H1 (cell line): Measurements from ENCODE around the gene CRISPLD2. TPM values are rescaled to one million over a fixed set of nuclear protein-coding genes. Genes with fewer than 3 reads are reported as not detected.

Experiments used
- CTCF ChIA-PET: fragments of 300-600 bp; sonication (Branson Sonifier 250); formaldehyde crosslinking; loops from one replicate; lab custom pipeline; 2021; ENCODE audit not compliant: partially characterized antibody; lab: Charles Lee
- POLR2A ChIA-PET: fragments of 300-600 bp; sonication (Branson Sonifier 250); formaldehyde crosslinking; loops from one replicate; lab custom pipeline; 2021; ENCODE audit warnings: inconsistent platforms; ENCODE audit not compliant: partially characterized antibody; lab: Charles Lee
- DNase-seq, 2 experiments: peaks; one replicate each; pipeline versions ENCODE4 v3.0.0 to v3.0.0-alpha.2; 2010 to 2022; ENCODE audit warnings: low spot score in 2 of 2, low read depth in 1 of 2, mixed read lengths in 1 of 2
- FAIRE-seq: peaks from 2 replicates; lab custom pipeline; 2011; peaks lifted over from hg19 to GRCh38; lab: Jason Lieb, UNC
- H2AFZ ChIP-seq: 2 replicates; pipeline ENCODE4 v1.8.1; 2012; ENCODE audit warnings: low read length, inconsistent platforms
- H2AK5ac ChIP-seq: 2 replicates; pipeline ENCODE4 v1.6.1; 2013; ENCODE audit warnings: low read depth, low read length
- H2BK120ac ChIP-seq: replicated peaks from 2 replicates; pipeline ENCODE3; 2013; ENCODE audit warnings: low read depth, low read length, inconsistent platforms
- H2BK12ac ChIP-seq: 2 replicates; pipeline ENCODE4 v1.6.1; 2013; ENCODE audit warnings: low read depth, low read length
- H2BK15ac ChIP-seq: 2 replicates; pipeline ENCODE4 v1.6.1; 2013; ENCODE audit warnings: low read length
- H2BK20ac ChIP-seq: 2 replicates; pipeline ENCODE4 v1.6.1; 2013; ENCODE audit warnings: low read length
- H2BK5ac ChIP-seq: 2 replicates; pipeline ENCODE4 v1.6.1; 2013; ENCODE audit warnings: low read depth, low read length
- H3K14ac ChIP-seq: 2 replicates; pipeline ENCODE4 v1.6.1; 2013; ENCODE audit warnings: inconsistent platforms; ENCODE audit not compliant: insufficient read length
- H3K18ac ChIP-seq: 2 replicates; pipeline ENCODE4 v1.6.1; 2013; ENCODE audit warnings: low read length; ENCODE audit errors: extremely low read depth
- H3K23ac ChIP-seq: 2 replicates; pipeline ENCODE4 v1.6.1; 2013; ENCODE audit warnings: inconsistent platforms; ENCODE audit not compliant: insufficient read length
- H3K23me2 ChIP-seq: 2 replicates; pipeline ENCODE4 v1.6.1; 2013; ENCODE audit warnings: low read depth, low read length
- H3K27ac ChIP-seq: 2 replicates; pipeline ENCODE4 v1.6.1; 2011; ENCODE audit warnings: low read depth, low read length, inconsistent platforms
- H3K27me3 ChIP-seq, 4 experiments: replicated peaks in 1 of 4; 1 replicate in 1 of 4; 2 replicates in 3 of 4; pipeline versions ENCODE4 v1.6.1 to v1.8.1; 2011 to 2013; ENCODE audit warnings: low read length in 3 of 4, mild to moderate bottlenecking in 3 of 4, inconsistent platforms in 2 of 4, mixed read lengths in 2 of 4, moderate library complexity in 1 of 4; ENCODE audit not compliant: control insufficient read depth in 3 of 4, insufficient read depth in 3 of 4; ENCODE audit errors: extremely low read depth in 1 of 4
- H3K36me3 ChIP-seq, 4 experiments: 2 replicates each; pipeline versions ENCODE4 v1.6.1 to v1.8.1; 2011 to 2013; ENCODE audit warnings: mild to moderate bottlenecking in 4 of 4, low read length in 3 of 4, moderate library complexity in 2 of 4, control low read depth in 1 of 4, inconsistent platforms in 1 of 4; ENCODE audit not compliant: insufficient read depth in 4 of 4, control insufficient read depth in 2 of 4
- H3K4ac ChIP-seq: replicated peaks from 2 replicates; pipeline ENCODE3; 2013; ENCODE audit warnings: low read length, low read depth, mixed read lengths, inconsistent platforms; ENCODE audit not compliant: insufficient read length
- H3K4me1 ChIP-seq, 4 experiments: replicated peaks in 1 of 4; 1 replicate in 1 of 4; 2 replicates in 3 of 4; pipeline versions ENCODE4 v1.6.1 to v1.8.1; 2011 to 2013; ENCODE audit warnings: low read length in 3 of 4, inconsistent platforms in 2 of 4, mixed read lengths in 1 of 4; ENCODE audit not compliant: insufficient read depth in 4 of 4, control insufficient read depth in 3 of 4
- H3K4me2 ChIP-seq, 2 experiments: 2 replicates each; pipeline versions ENCODE4 v1.6.1 to v1.8.1; 2011 to 2013; ENCODE audit warnings: low read depth in 2 of 2, low read length in 2 of 2, control low read depth in 1 of 2, inconsistent platforms in 1 of 2, mild to moderate bottlenecking in 1 of 2; ENCODE audit not compliant: insufficient read depth in 1 of 2
- H3K4me3 ChIP-seq, 4 experiments: fragments of 200-600, 300-600 bp in 1 of 4; sonication (generic), shearing (Covaris generic), sonication (Bioruptor Twin) in 1 of 4; 2 replicates each; pipeline versions ENCODE4 v1.5.1 to v1.8.1; 2011 to 2016; ENCODE audit warnings: low read length in 4 of 4, low read depth in 3 of 4, control low read depth in 2 of 4, inconsistent platforms in 2 of 4, mild to moderate bottlenecking in 2 of 4, mixed read lengths in 1 of 4, moderate library complexity in 1 of 4; ENCODE audit not compliant: insufficient read depth in 2 of 4; ENCODE audit errors: extremely low read depth in 1 of 4
- H3K56ac ChIP-seq: replicated peaks from 2 replicates; pipeline ENCODE3; 2013; ENCODE audit warnings: low read depth, mild to moderate bottlenecking, mixed read lengths, low read length, inconsistent platforms; ENCODE audit not compliant: insufficient read length
- H3K79me1 ChIP-seq: 2 replicates; pipeline ENCODE4 v1.6.1; 2013; ENCODE audit warnings: low read depth, low read length, control low read depth
- H3K79me2 ChIP-seq, 2 experiments: 2 replicates each; pipeline versions ENCODE4 v1.6.1 to v1.8.1; 2012 to 2013; ENCODE audit warnings: low read length in 2 of 2, mild to moderate bottlenecking in 2 of 2, inconsistent platforms in 1 of 2; ENCODE audit not compliant: insufficient read depth in 2 of 2, control insufficient read depth in 1 of 2
- H3K9ac ChIP-seq, 4 experiments: replicated peaks in 1 of 4; 1 replicate in 1 of 4; 2 replicates in 3 of 4; pipeline versions ENCODE4 v1.6.1 to v1.8.1; 2011 to 2013; ENCODE audit warnings: low read depth in 3 of 4, low read length in 3 of 4, control low read depth in 2 of 4, mild to moderate bottlenecking in 2 of 4, moderate library complexity in 2 of 4, inconsistent platforms in 1 of 4; ENCODE audit errors: extremely low read depth in 1 of 4
- H3K9me3 ChIP-seq, 2 experiments: 2 replicates each; pipeline versions ENCODE4 v1.6.1 to v1.8.1; 2012 to 2013; ENCODE audit warnings: mild to moderate bottlenecking in 2 of 2, moderate library complexity in 2 of 2, control low read depth in 1 of 2, inconsistent platforms in 1 of 2, low read depth in 1 of 2, low read length in 1 of 2, mixed read lengths in 1 of 2; ENCODE audit not compliant: insufficient read depth in 2 of 2
- H4K20me1 ChIP-seq, 2 experiments: replicated peaks in 1 of 2; 2 replicates each; pipeline versions ENCODE3 to v1.8.1; 2011 to 2013; ENCODE audit warnings: inconsistent platforms in 2 of 2, low read length in 2 of 2, mild to moderate bottlenecking in 1 of 2; ENCODE audit not compliant: insufficient read depth in 2 of 2, control insufficient read depth in 1 of 2
- H4K5ac ChIP-seq: 2 replicates; pipeline ENCODE4 v1.6.1; 2013; ENCODE audit warnings: low read length, low read depth, mixed read lengths, inconsistent platforms; ENCODE audit not compliant: insufficient read length
- H4K8ac ChIP-seq: 2 replicates; pipeline ENCODE4 v1.8.0; 2013; ENCODE audit warnings: mild to moderate bottlenecking, moderate library complexity, low read length, inconsistent platforms; ENCODE audit not compliant: insufficient read depth; ENCODE audit errors: extremely low read depth
- H4K91ac ChIP-seq: replicated peaks from 2 replicates; pipeline ENCODE3; 2013; ENCODE audit warnings: low read length, mixed read lengths, inconsistent platforms; ENCODE audit not compliant: insufficient read length
- GTF2F1 ChIP-seq: IDR thresholded peaks from 2 replicates; pipeline ENCODE4 v1.6.1; 2012; ENCODE audit warnings: low read depth, low read length, improper control_type of control experiment, borderline replicate concordance
- KDM1A ChIP-seq: fragments of 200-600, 300-600 bp; sonication (generic); IDR thresholded peaks from 2 replicates; pipeline ENCODE4 v1.7.1; 2016; ENCODE audit warnings: mild to moderate bottlenecking, low read length, borderline replicate concordance
- MAFK ChIP-seq: IDR thresholded peaks from 2 replicates; pipeline ENCODE4 v1.6.1; 2012; ENCODE audit warnings: low read depth, mild to moderate bottlenecking, improper control_type of control experiment, low read length
- WGBS, 2 experiments: shearing (Covaris generic) in 1 of 2; methylation state at CpG; one replicate each; pipeline versions ENCODE4 v1.1.6 to v1.1.7; 2013 to 2015; ENCODE audit warnings: low lambda C conversion rate in 2 of 2, mixed read lengths in 2 of 2, inconsistent platforms in 1 of 2, low coverage in 1 of 2, missing lambda C conversion rate in 1 of 2; ENCODE audit not compliant: insufficient replicate concordance in 2 of 2, insufficient coverage in 1 of 2, insufficient read length in 1 of 2; ENCODE audit errors: extremely low coverage in 1 of 2, missing lambda C conversion rate in 1 of 2; 5-methylcytosine and 5-hydroxymethylcytosine counted together
- polyA plus RNA-seq, 7 experiments: library from polyadenylated mRNA; depleted of rRNA in 3 of 7; stranded (reverse) in 5 of 7; unstranded in 2 of 7; fragments of >200 nt in 5 of 7; fragments of 200-250 nt in 2 of 7; gene quantifications; 1 replicate in 5 of 7; 2 replicates in 1 of 7; 4 replicates in 1 of 7; pipeline versions ENCODE4 v1.2.1 to v1.2.3, GENCODE V29; 2011 to 2013; ENCODE audit warnings: missing spikeins in 2 of 7, mixed read lengths in 2 of 7
- total RNA-seq: library from RNA; stranded (reverse); fragmentation: NEBNext Ultra II Directional; extraction: Animal tissue kit (Norgen Biotek cat#: 25700); gene quantifications from 2 replicates; pipeline ENCODE4 v1.2.1, GENCODE V29; 2021

Gene CRISPLD2
- total and polyA plus RNA-seq, 2 of the 8 experiments (the other 6 are each of a cell fraction or from before 2014, with no cell fraction given): 2.7 to 5.1 TPM

GRCh38 chr16:84928679-84929420 lies 109.1 kb downstream of the CRISPLD2 start:
- Histone ChIP-seq H3K79me1 (no peaks in the 10 kb centered on the region), H2BK15ac (no peak overlapping the region), H4K20me1 (peaks cover 0 to 2% of the 10 kb centered on the region in 2 experiments), H4K5ac (no peak overlapping the region), H2BK20ac (no peak overlapping the region), H3K56ac (no peak overlapping the region), H4K8ac (peak overlapping the region; percentile 75; the same call in 1 of the 2 replicates), H2AFZ (no peak overlapping the region), H3K18ac (no peak overlapping the region), H3K36me3 (no peaks in the 10 kb centered on the region), H3K4me2 (no peak overlapping the region), H3K27ac (no peak overlapping the region; the same call in 1 of the 2 replicates), H3K4ac (no peak overlapping the region), H2BK5ac (no peak overlapping the region), H3K23me2 (peaks cover 7% of the 10 kb centered on the region; the same call in 1 of the 2 replicates), H3K79me2 (no peaks in the 10 kb centered on the region), H3K27me3 (no peaks in the 10 kb centered on the region), H4K91ac (no peak overlapping the region), H2BK120ac (no peak overlapping the region), H3K14ac (no peak overlapping the region), H2BK12ac (no peak overlapping the region), H3K9ac (no peak overlapping the region), H3K4me1 (peaks cover 0 to 2% (median 0%) of the 10 kb centered on the region in 4 experiments; a peak in 1 of 7 replicates), H2AK5ac (no peak overlapping the region), H3K9me3 (0 out of 4 replicates have a peak, but pooled peaks cover 0 to 3% of the 10 kb centered on the region in 2 experiments), H3K4me3 (no peak overlapping the region), H3K23ac (no peak overlapping the region)
- TF ChIP-seq MAFK: no peak
- no peak for TF ChIP-seq GTF2F1
- TF ChIP-seq KDM1A: no peak
- DNase-seq (no peak), FAIRE-seq (no peak)
- ChIA-PET POLR2A (interaction anchor here (0.5 kb wide), 1 partner anchor 47 kb away, joined by 3 read pairs; no protein-coding TSS in a partner anchor), CTCF (interaction anchor here (0.9 to 6.3 kb wide), 8 partner anchors 16 to 1589 kb away, joined by 3 to 170 read pairs (median 4); no protein-coding TSS in a partner anchor)
- WGBS, 2 experiments: 88% methylated on average over 16 of the region's 16 CpGs; no CpG with 5 or more reads in 1 of the 2 experiments
